ENCODE measurements around the gene KLHL34. TPM values are rescaled to one million over a fixed set of nuclear protein-coding genes. Genes with fewer than 3 reads are reported as not detected.

KLHL34 gene, protein sequence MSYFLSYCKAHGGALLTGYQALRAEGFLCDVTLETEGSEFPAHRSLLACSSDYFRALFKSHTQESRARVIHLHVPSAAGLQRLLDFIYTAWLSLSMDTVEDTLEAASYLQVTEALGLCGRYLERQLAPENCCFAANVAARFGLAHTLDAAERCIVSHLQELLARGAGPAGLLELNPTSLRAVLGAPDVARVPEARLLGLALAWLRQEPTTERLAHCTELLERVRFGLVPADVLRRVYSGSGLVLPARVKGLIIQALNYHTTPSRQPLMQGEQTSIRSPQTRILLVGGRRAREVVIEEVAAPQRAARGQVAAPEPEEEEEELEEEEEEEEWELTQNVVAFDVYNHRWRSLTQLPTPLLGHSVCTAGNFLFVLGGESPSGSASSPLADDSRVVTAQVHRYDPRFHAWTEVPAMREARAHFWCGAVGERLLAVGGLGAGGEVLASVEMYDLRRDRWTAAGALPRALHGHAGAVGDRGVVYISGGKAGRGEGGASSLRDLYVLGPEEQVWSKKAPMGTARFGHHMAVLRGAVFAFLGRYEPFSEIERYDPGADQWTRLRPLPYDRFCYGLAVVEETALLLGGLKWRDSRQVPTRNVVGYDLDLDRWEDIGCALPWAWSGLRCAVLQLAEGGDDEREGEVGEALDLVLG
- total RNA-seq (2022; extraction: Qiagen RNA extraction; ENCODE audit: low read depth) = not detected in 5 replicates

DNA sequence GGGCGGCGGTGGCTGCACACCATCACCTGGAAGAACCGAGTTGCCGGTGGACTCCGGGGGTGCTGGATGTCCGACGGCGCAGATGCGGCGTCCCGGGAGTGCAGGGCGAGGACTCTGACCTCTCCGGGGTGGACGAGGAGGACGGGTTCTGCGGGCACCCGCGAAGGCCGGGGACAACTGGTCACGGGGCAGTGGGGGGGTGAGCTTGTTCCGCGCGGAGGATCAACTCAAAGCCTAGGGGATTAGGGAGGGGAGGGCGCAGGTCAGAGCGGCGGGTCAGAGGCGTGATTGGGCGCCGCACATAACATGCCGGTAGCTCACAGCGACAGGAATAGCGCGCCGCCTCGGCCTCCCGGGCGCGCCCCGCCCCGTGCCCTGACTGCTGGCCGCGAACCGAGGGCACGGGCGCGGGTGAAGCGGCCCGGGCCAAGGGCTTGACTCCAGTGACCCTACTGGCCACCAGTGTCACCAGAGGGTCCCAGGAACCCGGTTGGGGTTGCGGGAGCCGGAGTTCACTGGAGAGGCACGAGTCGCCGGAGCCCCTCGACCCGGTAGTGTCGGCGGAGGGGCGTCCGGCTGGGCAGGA is at the start of gene KLHL34:
Gene KLHL34 (minus strand): TSS at position 179 of the 586 bp plus-strand sequence. CDS start 542 bp downstream, outside the sequence.

Other genes starting within 250 kb of the KLHL34 start
- gene SMPX, start 99.8 kb upstream of the KLHL34 start, total RNA-seq (2022; extraction: Qiagen RNA extraction; ENCODE audit: low read depth) = not detected in 5 replicates
- 19.8 to 25.6 TPM (median 24.6 TPM) in 5 replicates for gene MBTPS2, start 181.3 kb upstream of the KLHL34 start, total RNA-seq (2022; extraction: Qiagen RNA extraction; ENCODE audit: low read depth)
- 1.5 to 3.0 TPM (median 2.6 TPM) in 5 replicates for gene YY2, start 197.7 kb upstream of the KLHL34 start, total RNA-seq (2022; extraction: Qiagen RNA extraction; ENCODE audit: low read depth)